Stimulated activated CD4-positive, alpha-beta T cell treated with anti-CD3 and anti-CD28 coated beads, TNF-alpha, amount 100 ng/mL, for 48 hours (primary cell): ENCODE data around the gene LYRM2.

Experiments used
- DNase-seq, 3 donors: peaks; one replicate each; pipeline ENCODE4 v3.0.0-alpha.2; 2020; ENCODE audit warnings: low read depth in 3 of 3

The LYRM2 gene, protein sequence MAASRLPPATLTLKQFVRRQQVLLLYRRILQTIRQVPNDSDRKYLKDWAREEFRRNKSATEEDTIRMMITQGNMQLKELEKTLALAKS

DNA sequence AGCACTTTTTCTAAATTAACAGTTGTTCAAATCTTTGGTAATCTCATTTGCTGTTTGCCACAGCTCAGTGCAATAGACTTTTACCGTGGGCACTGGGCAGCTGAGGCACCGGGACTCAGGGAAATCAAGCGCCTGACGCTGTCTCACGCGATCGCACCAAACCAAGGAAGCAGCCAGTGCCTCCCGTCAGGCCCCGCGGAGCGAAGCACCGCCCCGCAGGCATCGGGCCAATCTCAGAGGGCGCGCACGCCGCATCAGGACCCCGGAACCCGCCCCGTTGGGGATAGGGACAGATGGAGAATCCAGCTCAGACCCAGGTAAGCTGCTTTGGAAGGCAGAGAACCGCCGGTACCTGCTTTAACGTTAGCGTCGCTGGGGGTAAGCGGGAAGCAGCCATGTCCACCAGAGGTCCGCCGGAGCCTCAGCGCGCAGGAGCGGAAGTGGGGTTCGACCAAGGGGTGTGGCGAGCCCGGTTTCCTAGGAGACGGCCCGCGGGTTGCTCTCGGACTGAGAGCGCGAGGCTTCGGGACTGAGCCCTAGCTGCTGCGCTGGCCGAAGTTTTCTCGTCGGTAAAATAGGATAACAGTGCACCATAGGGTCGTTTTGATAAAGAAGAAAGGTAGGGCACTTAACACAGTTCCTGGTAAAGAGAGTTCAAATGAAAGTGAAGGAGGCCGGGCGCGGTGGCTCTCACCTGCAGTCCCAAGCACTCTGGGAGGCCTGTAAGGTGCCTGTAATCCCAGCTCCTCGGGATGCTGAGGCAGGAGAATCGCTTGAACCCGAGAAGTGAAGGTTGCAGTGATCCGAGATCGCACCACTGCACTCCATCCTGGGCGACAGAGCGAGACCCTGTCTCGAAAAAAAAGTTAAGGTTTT is at the start of gene LYRM2:
Gene LYRM2, minus strand, starts transcription at position 428 of the 876 bp plus-strand sequence. Its CDS starts 31 bp downstream, at position 397.
- DNase-seq = peak; percentile 86 to 90 (median 87)

DNA sequence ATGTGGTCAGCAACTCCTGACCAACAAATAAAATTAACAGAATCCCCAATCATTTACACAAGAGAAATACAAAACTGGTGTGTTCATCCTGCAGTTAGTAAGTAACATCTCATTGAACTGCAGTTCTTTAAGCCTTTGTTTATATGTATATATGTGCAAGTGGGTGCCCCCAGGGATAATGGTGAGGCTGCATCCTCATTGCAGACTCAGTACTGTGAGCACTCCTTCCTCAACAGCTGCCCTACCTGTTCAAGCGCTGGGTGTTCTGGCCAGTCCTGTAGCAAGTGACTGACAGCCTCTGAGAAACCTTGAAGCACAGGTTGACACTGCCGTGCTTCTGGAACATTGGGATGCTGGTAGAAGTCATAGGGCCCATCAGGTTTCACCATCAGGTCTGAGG is 49.8 kb upstream of the LYRM2 start:
- DNase-seq = no peak

DNA sequence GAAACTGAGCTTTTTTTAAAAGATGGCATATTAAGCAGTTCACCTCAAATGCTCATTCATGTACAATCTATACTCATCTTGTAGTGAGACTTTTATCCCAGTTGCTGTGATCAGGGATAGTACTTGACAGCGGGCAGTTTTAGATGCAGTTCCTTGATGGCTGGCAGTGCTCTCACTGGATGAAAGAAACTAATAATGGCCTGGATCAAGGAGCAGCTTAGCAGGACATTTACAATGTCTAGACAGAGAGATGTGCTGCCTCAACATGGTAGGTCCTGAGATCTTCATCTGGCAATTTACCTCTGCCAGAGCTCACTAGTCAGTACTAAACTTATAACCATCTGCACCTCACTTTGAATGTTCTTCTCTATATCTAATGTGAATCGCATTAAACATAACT is 46.8 kb upstream of the LYRM2 start:
- DNase-seq = no peak

DNA sequence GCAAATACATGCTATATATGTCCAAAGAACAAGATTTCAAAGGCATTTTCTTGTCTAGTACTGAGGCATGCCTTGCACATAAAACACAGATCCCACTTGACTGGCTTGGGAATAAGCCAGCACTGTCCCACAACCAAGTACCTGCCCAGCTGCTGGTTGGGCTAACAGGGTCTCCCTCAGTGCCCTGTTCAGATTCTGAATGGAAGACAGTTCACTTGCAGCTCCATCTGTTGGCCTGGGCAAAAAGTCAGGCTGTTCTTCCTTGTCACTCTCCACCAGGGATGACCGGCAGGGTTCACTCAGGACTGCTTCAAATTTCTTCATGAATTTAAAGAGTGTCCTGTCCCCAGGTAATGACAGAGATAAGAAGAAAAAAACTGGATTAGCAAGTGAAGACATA is 44.4 kb upstream of the LYRM2 start:
- DNase-seq = no peak

DNA sequence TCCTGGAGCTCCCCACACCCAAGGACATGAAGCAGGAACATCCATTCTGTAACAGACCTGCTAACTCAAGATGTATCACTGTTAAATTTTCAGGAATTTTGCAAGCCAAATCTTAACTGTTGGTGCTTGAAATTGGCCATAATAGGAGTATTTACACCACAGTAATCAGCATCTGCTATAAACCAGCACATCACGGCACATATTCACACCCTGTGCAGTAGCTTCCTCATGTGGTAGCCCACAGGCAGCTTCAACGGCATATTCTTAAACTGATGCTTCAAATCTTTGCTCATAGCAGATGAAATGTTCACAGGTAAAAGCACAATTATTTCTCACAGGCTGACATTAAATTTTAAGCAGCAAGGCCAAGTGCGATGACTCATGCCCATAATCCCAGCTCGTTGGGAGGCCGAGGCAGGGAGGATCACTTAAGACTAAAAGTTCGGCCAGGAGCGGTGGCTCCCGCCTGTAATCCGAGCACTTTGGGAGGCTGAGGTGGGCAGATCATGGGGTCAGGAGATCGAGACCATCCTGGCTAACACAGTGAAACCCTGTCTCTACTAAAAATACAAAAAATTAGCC is 43.5 kb upstream of the LYRM2 start:
- no peak for DNase-seq

DNA sequence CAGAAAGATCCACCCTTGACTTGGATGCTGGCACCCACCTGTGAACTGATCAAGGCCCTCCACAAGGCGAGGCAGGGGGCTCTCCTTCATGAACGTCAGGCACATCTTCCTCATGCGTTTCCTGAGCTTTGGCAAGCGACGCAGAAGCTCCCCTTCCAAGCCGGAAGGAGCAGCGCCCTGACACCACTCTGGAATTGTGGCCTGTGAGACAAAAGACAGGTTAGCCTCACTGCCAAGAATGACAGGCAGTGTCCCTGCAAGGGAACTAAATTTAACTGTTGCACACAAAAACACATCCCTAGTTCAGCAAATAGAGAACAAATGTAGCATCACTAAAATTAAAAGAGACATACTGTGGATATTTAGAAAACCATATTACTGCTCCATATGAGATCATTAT is 42.0 kb upstream of the LYRM2 start:
- DNase-seq = no peak

DNA sequence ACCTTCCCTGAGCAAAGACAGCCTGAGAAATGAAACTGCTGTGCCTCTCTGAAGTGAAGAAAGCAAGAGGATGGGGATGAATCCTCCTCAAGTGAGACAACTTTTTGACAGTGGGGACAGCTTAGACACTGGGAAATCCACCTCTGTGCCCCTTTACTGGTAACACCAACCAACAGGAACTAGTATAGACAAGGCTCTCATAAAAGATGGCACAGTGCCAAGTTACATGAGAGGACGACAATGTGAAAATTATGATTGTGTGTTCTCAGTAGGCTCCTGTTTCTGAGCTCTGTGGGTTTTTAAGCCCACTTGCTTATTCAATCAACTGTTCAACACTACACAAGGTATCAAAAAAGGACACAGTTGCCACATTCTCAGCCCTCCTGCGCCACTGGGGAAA is 41.6 kb upstream of the LYRM2 start:
- DNase-seq = no peak

DNA sequence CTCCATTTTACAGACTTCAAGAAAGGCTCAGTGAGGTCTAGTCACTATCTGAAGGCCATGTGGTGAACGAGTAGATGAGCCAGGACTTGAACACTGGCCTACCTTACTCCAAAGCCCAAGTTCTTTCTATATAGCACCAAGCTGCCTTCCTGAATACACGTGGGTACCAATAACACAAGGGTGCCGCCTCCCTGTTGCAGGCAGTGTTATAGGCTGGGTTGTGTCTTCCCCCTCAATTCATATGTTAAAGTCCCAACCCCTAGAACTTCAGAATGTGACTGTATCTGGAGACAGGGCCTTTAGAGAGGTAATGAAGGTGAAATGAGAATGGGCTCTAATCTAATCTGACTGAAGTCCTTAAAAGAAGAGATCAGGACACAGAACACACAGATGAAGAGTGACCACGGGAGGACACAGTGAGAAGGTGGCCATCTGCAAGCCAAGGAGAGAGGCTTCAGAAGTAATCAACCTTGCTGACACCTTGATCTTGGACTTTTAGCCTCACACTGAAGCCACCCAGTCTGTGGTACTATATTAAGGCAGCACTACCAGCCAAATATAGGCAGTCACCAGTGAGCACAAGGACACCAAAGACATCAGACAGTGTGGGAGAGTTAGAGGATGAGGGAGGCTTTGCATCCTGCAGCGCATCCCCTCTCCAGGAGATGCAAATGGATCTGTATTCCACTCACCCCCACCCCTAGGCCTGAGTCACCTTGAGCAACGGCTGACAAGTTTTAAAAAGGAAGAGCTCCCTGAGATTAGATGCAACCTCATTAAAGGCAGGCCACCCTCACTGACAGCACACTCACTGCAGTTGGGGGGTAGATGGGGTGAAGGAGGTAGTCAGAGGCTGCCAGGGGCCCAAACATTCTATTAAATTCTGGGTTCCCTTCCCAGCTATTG is 40.9 kb upstream of the LYRM2 start:
- DNase-seq = no peak

DNA sequence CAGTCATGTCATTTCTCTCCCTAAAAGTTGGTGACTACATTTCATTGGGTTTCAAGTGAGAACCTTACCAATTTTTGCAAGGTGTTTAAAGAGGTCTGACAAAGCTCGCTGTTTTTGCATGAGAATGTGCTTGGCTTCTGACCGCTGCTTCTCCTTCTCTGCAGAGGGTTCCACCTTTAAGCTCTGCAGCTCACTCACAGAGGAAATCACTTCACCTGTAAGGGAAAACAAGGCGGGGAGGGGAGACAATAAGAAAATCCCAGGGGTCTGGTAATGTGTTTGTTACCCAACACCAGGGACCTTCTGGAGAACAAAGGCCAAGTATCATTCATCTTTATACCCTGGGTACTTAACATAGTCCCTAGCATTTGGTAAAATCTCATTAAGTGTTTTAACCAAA is 40.0 kb upstream of the LYRM2 start:
- DNase-seq = no peak

DNA sequence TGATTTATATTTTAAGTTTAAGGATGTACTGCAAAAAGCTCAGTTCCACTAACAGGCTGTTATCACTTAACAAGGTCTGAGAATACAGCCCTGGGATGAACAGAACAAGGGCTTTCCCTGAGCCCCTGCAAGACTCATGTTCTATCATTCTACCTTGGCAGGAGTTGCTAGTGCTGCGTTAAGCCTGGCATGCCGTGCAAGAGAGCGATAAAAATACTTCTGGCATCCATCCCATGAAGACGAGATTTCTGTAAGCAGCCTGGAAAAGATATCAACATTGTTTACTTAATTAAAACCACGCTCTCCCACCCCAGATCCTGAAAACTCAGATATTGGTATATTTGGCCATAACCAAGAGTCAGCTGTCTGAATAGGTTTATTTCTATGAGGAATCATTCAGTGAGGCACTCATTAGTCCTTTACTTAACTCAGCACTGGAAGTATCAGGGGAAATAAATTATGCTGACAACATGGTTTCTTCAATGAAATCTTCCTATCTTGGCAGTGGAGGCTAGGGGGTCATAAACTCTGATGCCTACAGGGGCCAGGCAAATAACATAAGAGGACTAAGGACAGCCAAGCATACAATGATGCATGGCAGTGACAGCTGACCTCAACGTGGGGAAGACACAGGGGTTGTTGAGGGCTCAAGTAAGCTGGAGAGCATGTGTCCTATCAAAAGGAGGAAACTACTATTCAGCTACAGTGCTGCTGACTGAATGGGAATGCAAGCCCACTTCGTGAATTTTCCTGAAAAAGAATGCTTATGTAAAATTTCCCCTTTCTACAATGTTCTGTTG is 37.6 kb upstream of the LYRM2 start:
- no peak for DNase-seq

DNA sequence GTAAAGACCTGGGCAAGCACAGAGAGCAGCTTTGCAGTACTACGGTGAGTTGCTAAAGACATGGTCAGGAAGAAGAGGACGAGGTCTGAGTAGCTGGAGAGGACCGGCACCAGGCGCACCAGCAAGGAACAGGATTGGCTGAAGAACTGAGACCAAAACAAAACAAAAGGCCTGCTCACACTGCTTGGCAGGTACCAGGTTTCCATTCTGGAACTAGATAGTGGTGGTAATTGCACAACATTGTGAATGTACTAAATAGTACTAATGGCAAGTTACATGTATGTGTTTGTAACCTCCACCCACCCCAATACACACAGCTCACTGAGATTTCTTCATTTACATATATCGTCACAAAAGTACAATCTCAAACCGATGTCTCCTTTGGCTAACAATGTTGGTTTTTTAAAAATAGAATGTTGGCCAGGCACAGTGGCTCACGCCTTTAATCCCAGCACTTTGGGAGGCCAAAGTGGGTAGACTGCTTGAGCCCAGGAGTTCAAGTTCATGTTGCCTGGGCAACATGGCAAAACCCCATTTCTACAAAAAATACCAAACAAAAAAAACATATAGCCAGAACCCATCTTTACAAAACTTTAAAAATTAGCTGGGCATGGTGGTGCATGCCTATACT is 32.5 kb upstream of the LYRM2 start:
- no peak for DNase-seq

DNA sequence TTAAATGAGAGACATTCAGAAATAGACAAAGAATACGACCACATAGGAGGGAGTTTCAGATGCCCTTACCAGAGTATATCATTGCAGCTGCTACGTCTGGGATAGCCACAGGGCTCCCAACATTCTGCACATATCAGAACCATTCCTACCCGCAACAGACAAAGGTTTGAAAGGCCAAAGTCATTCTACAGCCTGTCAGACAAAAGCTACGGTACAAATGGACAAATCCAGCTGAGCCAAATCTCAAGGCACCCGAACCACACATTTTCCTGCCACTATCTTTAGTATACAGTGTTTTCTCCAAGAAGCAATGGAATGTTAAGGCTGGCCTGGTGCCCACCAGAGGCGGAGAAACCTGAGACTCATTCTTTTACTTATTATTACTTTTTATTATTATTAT is 30.5 kb upstream of the LYRM2 start:
- no peak for DNase-seq

DNA sequence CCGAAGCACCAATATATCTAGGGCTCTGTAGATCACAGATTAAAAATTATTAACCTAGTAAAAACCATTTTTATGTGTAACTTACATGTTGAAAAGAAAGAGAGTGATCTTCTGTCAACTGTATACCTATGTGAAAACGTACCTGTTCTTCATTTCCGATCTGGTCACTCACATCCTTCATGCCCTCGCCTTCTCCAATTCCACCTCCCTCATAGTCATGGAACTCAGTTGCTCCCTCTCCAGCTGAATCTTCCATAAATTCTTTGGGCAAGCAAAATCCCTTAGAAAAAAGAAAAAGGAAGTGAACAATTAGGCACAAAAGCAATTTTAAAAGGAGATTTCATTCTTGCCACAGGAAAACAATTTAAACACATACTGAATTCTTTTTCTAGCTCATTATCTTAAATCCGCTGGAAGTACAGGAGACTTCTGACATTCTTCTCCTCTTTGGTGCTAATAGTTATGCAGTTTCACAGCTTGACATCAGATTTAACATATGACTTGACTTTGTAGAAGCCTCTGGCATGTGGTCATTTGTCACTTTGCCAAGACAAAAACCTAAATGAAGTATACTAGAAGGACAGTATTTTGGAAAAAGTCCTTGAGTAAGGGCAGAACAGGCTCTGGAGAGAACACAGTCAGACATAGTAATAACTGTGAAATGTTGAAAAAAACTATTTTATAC is 29.5 kb upstream of the LYRM2 start:
- no peak for DNase-seq

DNA sequence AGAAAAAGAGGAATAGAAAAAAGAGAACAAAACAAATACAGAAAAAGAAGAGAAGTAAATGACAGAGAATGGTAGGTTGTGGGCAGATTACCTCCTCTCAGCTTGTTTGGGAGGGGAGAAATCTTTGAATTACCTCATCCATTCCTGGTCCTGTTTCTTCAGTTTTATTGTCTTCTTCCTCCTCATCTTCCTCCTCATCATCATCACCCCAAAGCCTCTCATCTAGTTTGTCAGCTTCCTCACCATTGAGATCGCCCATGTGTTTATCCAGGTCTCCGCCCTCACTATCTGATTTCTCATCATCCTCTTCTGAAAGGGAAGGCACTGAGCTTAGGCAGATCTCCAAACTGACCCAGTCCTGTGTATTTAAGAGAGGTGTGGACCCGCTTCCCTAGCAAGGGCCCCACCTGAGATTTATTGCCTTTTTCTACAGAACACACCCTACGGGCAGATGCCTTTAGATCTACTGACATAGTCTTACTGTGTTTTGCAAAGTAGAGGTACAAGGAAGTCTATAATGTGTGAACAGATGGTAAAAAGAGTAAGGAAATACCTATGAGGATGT is 24.2 kb upstream of the LYRM2 start:
- DNase-seq = no peak

DNA sequence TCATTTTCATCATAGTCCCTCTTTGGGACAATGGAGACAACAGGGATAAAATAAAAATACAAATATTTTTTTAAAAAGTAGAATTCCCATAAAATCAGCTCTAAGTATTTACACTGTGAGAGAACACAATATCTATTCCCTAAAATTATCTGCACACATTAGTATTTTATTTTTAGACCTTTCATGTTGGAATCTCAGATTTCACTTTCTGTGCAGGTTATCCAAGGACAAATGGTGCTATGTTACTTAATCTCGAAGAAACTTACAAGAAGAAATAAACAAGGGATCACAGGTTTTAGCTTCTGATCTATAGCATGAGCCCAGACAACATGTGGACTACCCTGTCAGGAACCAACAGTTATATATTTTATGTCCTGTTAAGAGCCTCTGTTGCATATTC is 23.0 kb upstream of the LYRM2 start:
- DNase-seq = no peak

DNA sequence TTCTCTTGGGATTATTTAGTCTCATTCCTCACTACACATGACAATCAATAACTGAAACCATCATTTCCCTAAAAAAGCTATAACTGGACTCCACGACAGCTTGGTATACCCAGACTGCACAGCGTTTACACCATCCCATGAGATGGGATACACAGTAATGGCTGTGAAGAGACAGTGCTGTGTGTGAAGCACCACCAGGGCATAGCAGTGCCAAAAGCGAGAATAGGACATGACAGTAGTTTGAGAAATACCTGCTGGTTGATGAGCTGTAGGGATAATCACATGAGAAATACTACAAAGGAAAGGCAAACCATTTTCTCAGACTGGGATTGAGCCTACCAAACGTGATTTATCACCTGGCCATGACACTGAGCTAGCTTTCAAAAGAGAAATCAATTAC is 22.4 kb upstream of the LYRM2 start:
- no peak for DNase-seq

DNA sequence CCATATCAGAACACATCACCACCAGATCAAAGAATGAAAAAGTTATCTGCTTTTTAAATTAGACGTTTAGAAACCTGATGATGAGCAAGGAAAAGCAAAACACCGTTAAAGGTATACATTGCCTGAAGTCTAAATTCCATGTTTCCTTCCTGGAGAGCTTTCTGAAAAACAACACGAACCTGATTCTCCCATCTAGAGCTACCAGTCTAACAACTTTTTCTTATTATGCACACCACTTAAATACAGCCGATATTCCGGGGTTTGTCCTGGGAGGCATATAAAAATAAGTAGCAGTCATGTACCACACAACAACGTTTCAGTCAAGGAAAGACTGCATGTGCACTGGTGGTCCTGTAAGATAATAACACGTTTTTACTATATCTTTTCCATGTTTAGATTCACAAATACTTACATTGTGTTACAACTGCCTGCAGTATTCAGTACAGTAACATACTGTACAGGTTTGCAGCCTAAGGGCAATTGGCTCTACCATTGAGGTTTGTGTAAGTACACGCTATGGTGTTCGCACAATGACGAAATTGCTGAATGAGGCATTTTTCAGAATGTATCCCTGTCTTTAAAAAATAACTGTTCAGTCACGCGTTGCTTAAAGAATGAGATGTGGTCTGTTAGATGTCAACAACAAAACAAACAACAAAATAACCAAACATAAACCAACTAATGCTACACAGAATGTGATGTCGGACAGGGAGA is 19.1 kb upstream of the LYRM2 start:
- DNase-seq = no peak

DNA sequence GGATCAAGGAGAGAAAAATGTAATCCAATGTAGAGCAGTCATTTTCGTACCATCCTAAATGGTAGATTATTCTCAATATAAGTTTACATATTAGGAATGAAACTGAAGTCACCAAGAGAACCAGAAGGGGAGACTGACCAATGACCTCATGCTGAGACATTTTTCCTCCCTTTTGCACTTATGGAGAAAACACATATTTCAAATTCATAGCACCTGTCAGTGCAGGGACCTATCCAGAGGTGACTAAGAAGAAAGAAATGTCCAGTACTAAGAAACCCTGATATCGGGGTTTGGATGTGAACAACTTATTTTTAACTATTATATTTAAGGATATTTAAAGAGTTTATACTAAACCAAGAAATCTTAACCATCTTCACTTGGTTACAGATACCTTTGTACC is 16.6 kb upstream of the LYRM2 start:
- no peak for DNase-seq

DNA sequence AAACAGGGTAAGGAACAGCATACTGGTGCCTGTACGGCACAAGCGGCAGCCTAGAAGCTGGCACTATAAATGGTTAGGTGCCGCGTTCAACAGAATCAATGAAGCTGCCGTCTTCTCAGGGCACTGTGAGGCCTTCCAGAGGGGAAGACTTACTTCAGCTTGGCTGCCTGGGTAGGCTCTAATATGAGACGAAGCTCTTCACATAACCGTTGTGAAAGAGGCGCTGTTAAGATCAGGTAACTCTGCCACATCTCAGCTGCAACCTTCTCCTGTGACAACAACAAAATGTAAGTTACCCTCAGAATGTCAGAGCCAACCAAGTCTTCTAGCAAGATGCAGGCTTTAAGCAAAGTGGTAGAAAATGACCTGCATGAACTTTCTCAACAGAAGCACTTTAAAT is 12.0 kb upstream of the LYRM2 start:
- DNase-seq = no peak
